ENCODE measurements around the gene GFPT2. TPM values are rescaled to one million over a fixed set of nuclear protein-coding genes. Genes with fewer than 3 reads are reported as not detected.

GFPT2 gene
- total and polyA plus RNA-seq, 7 donors, result 1.2 to 42.7 (median 16.1) TPM

DNA sequence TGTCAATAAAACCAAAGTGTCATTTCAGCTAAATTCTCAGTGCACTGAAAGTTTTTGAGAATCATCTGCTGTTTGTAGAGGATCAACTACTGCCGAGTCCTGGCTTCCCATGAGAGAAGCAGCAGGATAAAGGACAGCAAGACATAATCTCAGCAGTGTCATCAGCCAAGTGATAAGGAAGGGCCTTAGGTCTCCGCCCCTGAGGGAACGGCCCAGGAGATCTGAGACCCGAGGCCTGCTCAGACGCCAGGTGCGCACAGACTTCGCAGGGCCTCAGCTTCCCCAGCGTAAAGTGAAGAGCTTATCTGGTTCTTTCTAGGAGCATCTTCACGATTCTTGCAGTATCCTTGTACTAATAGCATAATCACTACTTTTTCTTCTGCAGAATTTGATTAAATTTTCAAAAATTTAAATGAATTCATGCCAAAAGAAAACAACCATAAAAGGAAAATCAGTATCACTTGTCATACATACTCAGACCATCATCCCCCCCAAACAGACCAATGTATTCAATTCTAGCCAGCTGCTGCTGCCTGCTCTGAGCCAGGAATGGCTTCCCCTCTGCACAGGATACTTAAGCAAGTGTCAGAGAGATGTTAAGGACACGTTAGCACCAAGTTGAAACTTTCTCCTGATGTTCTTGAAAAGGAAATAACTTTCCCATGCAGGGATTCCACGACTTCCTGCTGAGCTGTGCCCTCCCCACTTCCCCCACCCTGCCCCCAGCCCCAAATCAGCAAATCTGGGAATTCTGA is 2.2 kb downstream of the GFPT2 start:
- H3K36me3 ChIP-seq, result no peaks in the 10 kb centered on the region
- peaks cover 0 to 31% (median 23%) of the 10 kb centered on the region in 4 donors for H3K4me1 ChIP-seq
- peak overlapping the region in 3 of 4 donors; percentile 49 to 85 (median 68) for H3K4me3 ChIP-seq
- TF ChIP-seq POLR2A (IDR thresholded peaks at IDR 0.05) (no peak), EP300 (IDR thresholded peaks at IDR 0.05) (no peak), CTCF (IDR thresholded peaks at IDR 0.05) (no peak), POLR2AphosphoS5 (IDR thresholded peaks at IDR 0.05) (no peak)
- H3K9me3 ChIP-seq, result no peaks in the 10 kb centered on the region
- intact Hi-C loops (cut with DNase I), result loop anchor here (5.0 kb wide), 1 partner anchor 146 kb away; no protein-coding TSS in a partner anchor
- DNase-seq, result no peak
- H3K27me3 ChIP-seq, result peaks cover 0 to 21% (median 5%) of the 10 kb centered on the region in 3 donors
- 62 to 75% methylated on average over 11 of the region's 11 CpGs for WGBS, 2 donors
- H3K27ac ChIP-seq, result peak overlapping the region in 3 of 4 donors; percentile 25 to 76 (median 75)

GRCh38 chr5:180350296-180350695 is 2.8 kb downstream of the GFPT2 start:
- Histone ChIP-seq H3K4me1 (peaks cover 0 to 31% (median 23%) of the 10 kb centered on the region in 4 donors), H3K27ac (no peak overlapping the region), H3K36me3 (no peaks in the 10 kb centered on the region), H3K27me3 (peaks cover 0 to 21% (median 5%) of the 10 kb centered on the region in 3 donors), H3K9me3 (no peaks in the 10 kb centered on the region), H3K4me3 (no peak overlapping the region)
- intact Hi-C loops (cut with DNase I), result loop anchor here (5.0 kb wide), 1 partner anchor 147 kb away; no protein-coding TSS in a partner anchor
- 64 to 78% methylated on average over 7 of the region's 7 CpGs for WGBS, 2 donors
- DNase-seq, result no peak
- TF ChIP-seq CTCF (IDR thresholded peaks at IDR 0.05) (no peak), POLR2A (IDR thresholded peaks at IDR 0.05) (no peak), EP300 (IDR thresholded peaks at IDR 0.05) (no peak), POLR2AphosphoS5 (IDR thresholded peaks at IDR 0.05) (no peak)

GRCh38 chr5:180349391-180349790 is 3.7 kb downstream of the GFPT2 start:
- Histone ChIP-seq H3K36me3 (no peaks in the 10 kb centered on the region), H3K9me3 (no peaks in the 10 kb centered on the region), H3K27ac (no peak overlapping the region), H3K4me1 (peaks cover 0 to 30% (median 23%) of the 10 kb centered on the region in 4 donors), H3K4me3 (no peak overlapping the region), H3K27me3 (peaks cover 0 to 21% (median 5%) of the 10 kb centered on the region in 3 donors)
- TF ChIP-seq EP300 (IDR thresholded peaks at IDR 0.05) (no peak), POLR2AphosphoS5 (IDR thresholded peaks at IDR 0.05) (no peak), POLR2A (IDR thresholded peaks at IDR 0.05) (no peak), CTCF (IDR thresholded peaks at IDR 0.05) (no peak)
- 87 to 92% methylated on average over 8 of the region's 8 CpGs for WGBS, 2 donors
- no peak for DNase-seq
- intact Hi-C loops (cut with DNase I), result no loop called here

GRCh38 chr5:180348336-180348735 is 4.8 kb downstream of the GFPT2 start:
- H3K27me3 ChIP-seq, result peaks cover 0 to 10% (median 0%) of the 10 kb centered on the region in 3 donors
- no peak overlapping the region for H3K4me3 ChIP-seq
- intact Hi-C loops (cut with DNase I), result no loop called here
- 89 to 95% methylated on average over 7 of the region's 7 CpGs for WGBS, 2 donors
- peaks cover 0 to 30% (median 25%) of the 10 kb centered on the region in 4 donors for H3K4me1 ChIP-seq
- peak overlapping the region in 2 of 4 donors; percentile 15 to 38 for H3K27ac ChIP-seq
- DNase-seq, result no peak
- H3K9me3 ChIP-seq, result no peaks in the 10 kb centered on the region
- TF ChIP-seq CTCF (IDR thresholded peaks at IDR 0.05), result no peak
- no peak for TF ChIP-seq POLR2AphosphoS5 (IDR thresholded peaks at IDR 0.05)
- TF ChIP-seq EP300 (IDR thresholded peaks at IDR 0.05), result no peak
- TF ChIP-seq POLR2A (IDR thresholded peaks at IDR 0.05), result no peak
- H3K36me3 ChIP-seq, result no peaks in the 10 kb centered on the region

Data from sigmoid colon (tissue), 7 donors.